HG02610 (cell line): ENCODE measurements around the gene FAF2.
A peak's percentile ranks its signal among the peaks of the same experiment; 100 is the strongest.
"Not testable (repeated sequence)": the region's sequence is repeated elsewhere in the genome, so short reads cannot be mapped to it uniquely, and the experiment has no call there.

Experiments used
- ATAC-seq: cut with Tn5 transposase; IDR thresholded peaks from one replicate; pipeline ENCODE4 v1.9.1; 2021; ENCODE audit warnings: mild to moderate bottlenecking, moderate library complexity; ENCODE audit not compliant: unreplicated experiment

Gene FAF2

GRCh38 chr5:176541338-176542134 lies 93.4 kb downstream of the FAF2 start:
- ATAC-seq = no peak

- ATAC-seq = no peak
These were observed 94.0 kb downstream of the FAF2 start for GRCh38 chr5:176542135-176542595.

- peak; percentile 48 for ATAC-seq
These were observed 94.6 kb downstream of the FAF2 start for GRCh38 chr5:176542596-176543427.

- peak; percentile 76 for ATAC-seq
These were observed 95.4 kb downstream of the FAF2 start for GRCh38 chr5:176543428-176544182.

DNA sequence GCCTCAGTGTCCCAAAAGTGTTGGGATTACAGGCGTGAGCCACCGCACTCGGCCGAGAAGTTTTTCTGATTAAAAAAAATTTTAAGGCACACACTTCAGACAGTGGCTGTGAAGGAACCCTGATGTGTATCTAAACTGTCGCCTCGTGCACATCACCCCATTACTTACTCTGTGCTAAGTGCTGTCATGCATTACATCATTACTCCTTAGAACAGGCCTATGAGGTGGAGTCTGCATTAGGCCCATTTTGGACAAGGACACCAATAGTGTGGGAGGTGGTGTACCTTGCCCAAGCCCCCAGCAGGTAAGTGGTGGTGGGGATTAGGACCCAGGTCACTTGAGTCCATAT lies 97.2 kb downstream of the FAF2 start:
- ATAC-seq = no peak

DNA sequence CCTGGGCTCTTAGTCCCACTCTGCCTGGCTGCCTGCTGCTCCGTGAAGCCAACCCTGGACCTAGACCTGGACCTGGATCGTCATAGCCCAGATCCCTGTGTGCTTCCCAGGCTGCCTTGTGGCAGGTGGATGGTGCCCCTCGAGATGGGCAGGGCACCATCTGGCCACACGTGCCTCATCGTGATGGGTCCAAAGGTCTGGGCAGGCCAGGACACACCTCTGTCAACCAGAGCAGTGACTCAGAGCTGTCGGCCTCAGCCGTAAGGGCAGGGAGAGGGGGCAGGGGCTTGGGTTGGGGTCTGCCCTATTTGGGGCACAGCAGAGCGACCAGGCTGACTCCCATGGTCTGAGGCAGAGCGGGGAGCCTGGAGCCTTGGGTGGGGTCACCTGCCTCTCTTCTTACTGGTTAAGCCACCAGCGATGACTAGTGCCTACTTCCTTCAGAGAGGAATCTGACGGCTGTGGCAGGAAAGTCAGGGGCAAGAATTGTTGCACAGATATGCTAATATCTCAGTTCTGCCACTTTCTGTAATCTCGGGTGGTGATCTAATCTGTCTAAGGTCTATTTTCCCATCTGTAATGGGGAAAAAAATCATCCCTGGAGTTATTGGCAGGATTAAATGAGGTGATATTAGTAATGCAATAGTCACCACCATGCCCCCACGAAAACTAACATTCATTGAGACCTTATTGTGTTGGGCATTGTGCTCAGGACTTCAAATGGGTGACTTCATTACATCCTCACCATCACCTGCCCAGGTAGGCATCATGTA lies 97.7 kb downstream of the FAF2 start:
- ATAC-seq = no peak

- no peak for ATAC-seq
These were observed 99.6 kb downstream of the FAF2 start for GRCh38 chr5:176547802-176548201.

DNA sequence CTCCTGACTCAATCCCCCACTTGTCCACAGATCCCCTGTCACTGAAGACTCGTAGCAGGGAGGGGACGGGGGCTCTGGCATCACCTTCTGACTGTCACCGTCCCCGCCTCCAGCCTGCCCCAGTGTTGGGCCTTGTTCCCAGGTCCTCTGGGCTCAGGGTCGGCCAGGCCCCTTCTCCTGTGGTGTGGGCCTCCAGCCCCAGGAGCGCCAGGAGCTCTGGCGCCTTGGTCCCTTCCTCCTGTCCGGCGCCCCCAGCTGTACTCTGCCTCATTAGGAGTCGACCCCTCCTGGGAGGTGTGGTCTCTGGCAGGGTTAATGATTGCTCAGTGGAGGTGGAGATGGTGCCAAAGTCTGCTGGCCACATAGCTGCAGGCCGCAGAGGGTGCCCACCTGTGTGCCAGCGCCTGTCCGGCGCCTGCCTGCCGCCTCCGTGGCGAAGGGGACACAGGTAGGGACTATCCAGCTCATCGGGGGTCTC lies 100.8 kb downstream of the FAF2 start, which contains the start of gene CDHR2:
Gene CDHR2 (plus strand): TSS at position 376 of the 478 bp plus-strand sequence. CDS start 16,011 bp downstream, outside the sequence.
- no peak for ATAC-seq

DNA sequence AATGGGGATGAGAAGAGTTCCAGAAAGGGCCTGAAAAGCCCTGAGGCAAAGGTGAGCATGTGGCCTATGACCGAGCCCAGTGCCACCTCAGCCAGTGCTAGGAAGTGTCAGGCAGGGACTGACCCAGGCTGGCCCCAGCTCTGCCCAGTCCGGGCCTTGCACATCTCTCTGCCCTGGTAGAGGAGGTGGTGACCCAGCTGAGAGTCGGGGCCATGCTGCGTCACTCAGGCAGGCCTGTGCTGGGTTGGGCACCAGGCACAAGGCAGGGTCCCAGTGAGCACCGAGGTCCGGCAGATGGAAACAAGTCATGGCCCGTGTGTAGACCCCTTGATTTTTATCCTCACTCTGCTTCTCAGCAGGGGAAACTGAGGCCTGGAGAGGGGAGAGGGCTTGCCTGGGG lies 101.7 kb downstream of the FAF2 start:
- no peak for ATAC-seq

GRCh38 chr5:176550275-176550831 lies 102.2 kb downstream of the FAF2 start:
- no peak for ATAC-seq

- not testable (repeated sequence) for ATAC-seq
These were observed 102.8 kb downstream of the FAF2 start for GRCh38 chr5:176550937-176551336.

DNA sequence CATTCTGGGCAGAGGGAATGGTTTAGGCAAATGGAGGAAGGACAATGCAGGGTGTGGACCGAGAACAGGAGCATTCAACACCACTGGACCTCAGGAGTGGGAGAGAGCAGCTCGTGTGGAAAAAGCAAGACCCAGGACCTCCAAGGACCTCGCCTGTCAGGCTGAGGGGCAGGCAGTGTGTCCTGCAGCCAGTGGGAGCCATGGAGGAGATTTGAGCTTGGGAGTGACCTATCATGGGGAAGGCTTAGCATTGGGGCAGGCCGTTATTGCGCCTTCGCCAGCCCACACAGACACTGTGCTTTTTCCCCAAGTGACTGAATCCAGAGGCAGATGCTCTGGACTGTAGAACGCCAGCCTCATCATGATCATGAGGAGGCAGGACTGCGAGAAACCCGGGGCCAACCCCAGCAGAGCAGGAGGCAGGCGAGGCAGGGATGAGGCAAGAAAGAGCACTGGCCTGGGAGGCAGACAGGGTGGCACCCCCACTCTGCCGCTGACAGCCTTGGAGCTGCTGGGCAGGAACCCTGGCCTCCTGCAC lies 104.2 kb downstream of the FAF2 start:
- no peak for ATAC-seq

DNA sequence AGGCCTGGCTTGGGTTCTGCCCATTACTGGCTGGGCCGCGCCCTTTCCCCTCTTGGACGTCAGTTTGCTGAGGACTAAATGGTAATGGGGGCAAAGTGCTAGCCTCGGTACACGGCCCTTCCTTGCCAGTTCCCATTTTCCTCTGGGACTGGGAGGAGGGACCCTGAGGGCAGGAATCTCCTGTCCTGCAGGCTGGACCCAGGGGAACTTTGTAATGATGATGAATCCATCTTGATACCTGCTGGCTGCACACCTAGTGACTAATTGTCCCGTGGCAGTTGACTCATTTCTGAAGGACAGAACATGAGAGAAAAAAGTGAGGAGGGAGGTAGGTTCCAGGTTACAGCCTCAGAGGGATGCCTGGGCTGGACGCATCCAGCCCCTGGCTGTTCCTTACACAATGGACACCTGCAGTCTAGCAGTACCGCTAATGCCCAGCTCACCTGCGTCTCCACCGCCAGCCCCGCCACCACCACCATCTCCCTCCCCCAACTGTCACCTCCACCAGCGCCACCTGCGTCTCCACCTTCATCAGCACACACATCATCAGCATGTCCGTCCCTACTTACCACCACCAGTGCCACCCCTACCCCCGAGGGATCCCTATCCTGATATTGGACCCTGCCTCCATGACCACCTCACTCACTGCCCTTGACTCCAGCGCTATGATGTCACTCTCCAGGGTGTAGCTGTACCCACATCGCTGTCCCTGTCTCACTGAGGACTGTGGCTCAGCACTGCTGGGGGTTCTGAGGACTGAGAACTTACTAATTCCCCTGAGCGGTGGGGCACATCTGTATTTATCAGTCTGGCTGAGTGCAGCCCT lies 105.3 kb downstream of the FAF2 start:
- ATAC-seq = no peak

GRCh38 chr5:176557846-176558245 lies 109.7 kb downstream of the FAF2 start:
- no peak for ATAC-seq
